Inferior parietal cortex (tissue), 1 donor: Measurements from ENCODE around the gene IGHMBP2.
"Not testable (repeated sequence)": the region's sequence is repeated elsewhere in the genome, so short reads cannot be mapped to it uniquely, and the experiment has no call there.

ENCODE experiments used
- DNase-seq: peaks from one replicate; pipeline ENCODE4 v3.0.0-alpha.2; 2016; ENCODE audit errors: extremely low spot score

IGHMBP2 gene

DNA sequence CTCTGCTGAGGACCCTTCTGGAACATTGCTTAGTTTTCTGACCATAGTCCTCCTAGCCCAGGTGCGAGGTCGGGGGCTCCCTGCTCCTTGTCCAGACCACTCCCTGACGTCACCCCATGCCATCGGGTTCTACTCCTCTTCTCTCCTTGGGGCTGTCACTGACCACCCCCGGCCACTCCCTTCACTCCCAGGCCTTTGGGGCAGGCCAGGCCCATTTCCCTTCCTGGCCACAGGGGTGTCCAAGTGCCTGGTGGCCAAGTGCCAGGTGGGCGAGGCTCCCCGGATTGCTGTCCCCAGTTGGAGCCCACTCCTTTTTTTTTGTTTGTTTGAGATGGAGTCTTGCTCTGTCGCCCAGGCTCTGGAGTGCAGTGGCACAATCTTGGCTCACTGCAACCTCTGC, 57.6 kb downstream of the IGHMBP2 start:
- no peak for DNase-seq

DNA sequence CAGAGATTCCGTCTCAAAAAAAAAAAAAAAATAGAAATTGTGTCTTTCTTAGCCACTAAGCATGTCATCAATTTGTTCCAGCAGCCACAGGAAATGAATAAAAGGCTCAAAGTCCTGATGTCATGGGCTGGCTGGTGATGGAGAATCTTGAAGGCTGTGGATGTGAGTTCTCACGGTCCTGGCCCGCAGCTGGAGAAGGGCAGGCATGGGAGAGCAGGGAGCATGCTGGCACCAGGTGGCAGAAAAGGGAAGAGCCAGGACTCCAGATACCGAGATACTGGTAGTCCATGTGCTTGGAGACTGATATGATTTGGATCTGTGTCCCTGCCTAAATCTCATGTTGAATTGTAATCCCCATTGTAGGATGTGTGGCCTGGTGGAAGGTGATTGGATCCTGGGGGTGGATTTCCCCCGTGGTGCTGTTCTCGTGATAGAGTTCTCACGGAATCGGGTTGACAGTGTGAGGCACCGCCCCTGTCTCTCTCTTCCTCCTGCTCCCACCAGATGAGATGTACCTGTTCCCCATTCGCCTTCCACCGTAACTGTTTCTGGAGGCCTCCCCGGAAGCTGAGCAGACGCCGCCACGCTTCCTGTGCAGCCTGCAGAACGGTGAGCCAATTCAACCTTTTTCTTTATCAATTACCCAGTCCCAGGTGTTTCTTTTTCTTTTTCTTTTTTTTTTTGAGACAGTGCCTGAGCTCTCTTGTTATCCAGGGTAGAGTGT, 59.0 kb downstream of the IGHMBP2 start:
- DNase-seq = no peak

DNA sequence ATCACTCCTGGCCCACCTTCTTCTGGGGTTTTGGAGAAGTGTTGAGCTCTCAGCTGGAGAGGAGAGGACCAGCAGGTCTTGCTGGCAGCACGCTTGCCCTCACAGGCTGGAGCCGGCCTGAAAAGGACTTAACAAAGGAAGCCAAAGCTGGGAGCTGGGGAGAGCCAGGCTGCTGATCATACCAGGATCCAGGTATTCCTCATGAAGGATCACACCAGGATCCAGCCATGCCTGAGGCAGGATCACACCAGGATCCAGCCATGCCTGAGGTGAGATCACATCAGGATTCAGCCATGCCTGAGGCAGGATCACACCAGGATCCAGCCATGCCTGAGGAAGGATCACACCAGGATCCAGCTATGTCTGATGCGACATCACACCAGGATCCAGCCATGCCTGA, 60.1 kb downstream of the IGHMBP2 start:
- no peak for DNase-seq

- no peak for DNase-seq
Observed at GRCh38 chr11:68965901-68966853, 62.5 kb downstream of the IGHMBP2 start.

DNA sequence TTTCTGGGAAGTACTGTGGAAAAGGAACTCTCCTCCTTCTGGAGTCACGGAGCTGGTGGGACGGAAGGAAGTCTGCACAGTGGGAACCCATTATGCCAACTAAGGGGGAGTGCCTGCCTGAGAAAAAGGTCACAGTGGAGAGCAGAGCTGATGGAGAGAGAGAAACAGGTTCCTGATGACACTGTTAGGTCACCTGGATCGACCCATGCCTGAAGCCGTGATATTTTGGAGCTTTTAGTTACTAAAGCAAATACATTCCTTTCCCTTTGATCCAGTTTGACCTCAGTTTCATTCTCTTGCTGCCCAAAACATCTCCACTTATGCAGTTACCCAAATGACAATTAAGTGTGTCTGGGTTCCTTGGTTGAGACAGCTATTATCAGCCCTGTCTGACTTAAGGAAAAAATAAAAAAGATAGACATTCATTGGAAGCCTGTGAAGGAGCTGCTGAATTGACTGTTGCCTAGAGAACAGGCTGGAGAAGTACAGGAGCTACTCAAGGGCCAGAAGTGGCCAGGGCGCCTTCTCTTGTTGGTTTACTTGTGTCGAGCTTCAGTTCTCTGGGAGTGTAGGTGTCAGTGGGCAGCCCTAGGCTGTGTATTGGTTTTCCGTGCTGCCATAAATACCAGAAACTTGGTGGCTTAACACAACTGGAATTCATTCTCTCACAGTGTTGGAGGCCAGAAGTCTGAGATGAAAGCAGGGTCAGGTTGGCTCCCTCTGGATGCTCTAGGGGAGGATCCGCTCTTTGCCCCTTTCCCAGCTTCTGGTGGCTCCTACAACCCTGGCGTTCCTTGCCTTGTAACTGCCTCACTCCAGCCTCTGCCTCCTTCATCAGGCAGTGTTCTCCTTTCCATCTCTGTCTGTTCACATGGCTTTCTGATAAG, 63.4 kb downstream of the IGHMBP2 start:
- no peak for DNase-seq

- no peak for DNase-seq
Observed at GRCh38 chr11:68968306-68969250, 64.9 kb downstream of the IGHMBP2 start.

DNA sequence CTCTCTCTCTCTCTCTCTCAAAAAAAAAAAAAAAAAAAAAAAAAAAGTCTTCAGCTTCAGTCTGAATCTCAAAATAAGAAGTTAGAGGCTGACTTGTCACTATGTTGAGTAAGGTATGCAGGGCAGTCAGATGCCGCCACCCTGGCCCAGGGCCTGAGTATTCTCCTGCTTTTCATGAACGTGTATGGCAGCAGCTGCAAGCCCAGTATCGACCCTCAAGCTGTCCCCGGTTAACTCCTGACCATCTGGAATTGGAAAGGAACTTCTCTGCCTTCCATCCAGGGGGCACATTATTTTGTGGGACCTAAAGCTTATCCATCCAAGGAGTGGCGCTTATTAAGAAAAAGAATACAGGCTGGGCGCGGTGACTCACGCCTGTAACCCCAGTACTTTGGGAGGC, 65.7 kb downstream of the IGHMBP2 start:
- DNase-seq = no peak

DNA sequence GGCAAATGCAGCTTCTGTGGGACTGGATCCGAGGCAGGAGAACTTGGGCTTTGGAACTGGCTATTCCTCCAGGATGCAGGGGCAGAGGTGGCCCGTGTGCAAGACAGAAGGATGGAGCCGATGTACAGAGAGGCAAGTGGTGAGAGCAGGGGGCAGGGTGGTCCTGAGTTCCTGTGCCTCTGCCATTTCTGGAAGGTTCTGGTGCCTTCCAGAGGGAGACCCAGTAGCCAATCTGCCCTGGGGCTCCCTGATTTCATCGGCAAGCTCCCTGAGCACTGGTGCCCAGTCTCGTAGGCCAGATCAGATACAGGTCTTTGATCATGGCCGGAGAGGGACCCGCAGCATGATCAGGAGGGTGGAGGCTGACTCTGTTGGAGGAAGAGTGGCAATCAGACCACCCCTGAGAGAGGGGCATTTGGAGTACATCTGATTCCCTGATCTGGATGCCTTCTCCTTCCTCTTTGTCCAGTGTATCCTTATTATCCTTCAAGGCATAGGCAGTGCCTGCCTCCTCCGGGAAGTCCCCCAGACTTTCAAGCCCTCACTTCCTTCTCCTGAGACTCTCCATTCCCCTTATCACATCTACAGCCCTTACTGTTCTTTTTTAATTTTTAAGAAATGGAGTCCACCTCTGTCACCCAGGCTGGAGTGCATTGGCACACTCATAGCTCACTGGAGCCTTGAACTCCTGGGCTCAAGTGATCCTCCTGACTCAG, 67.4 kb downstream of the IGHMBP2 start:
- no peak for DNase-seq

GRCh38 chr11:68973219-68973618, 69.5 kb downstream of the IGHMBP2 start:
- no peak for DNase-seq

DNA sequence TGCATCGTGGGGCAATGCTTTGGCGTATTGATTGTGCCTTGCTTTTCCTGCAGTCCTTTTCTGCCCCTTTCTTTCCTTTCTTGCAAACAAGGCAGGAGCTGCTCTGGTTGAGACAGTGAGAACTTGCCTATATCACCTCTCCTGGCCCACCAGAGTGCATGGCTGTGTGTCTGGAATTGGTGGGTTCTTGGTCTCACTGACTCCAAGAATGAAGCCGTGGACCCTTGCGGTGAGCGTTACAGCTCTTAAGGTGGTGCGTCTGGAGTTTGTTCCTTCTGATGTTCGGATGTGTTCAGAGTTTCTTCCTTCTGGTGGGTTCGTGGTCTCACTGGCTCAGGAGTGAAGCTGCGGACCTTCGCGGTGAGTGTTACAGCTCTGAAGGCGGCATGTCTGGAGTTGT, 70.0 kb downstream of the IGHMBP2 start:
- DNase-seq = not testable (repeated sequence)

DNA sequence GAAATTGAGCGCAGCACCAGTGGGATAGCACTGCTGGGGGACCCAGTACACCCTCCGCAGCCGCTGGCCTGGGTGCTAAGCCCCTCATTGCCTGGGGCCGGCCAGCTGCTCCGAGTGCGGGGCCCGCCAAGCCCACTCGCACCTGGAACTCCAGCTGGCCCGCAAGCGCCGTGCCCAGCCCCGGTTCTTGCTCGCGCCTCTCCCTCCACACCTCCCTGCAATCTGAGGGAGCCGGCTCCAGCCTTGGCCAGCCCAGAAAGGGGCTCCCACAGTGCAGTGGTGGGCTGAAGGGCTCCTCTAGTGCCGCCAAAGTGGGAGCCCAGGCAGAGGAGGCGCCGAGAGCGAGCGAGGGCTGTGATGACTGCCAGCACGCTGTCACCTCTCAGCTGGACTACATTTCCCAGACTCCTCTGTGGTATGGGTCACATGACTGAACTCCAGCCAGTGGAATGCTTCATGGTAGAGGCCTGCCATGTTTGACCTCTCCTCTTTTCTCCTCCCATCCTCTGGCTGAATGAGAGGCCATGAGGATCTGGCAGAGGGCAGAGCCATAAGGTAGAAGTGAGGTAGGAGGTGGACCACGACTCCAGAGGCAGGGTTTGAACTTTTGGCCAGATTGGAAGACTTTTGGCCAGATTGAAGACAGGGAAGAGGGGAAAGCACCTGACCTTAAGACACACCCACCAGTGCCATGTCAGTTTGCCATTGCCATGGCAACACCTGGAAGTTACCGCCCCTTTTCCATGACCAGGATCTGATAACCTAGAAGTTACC, 70.9 kb downstream of the IGHMBP2 start:
- DNase-seq = no peak

- no peak for DNase-seq
Observed at GRCh38 chr11:68976095-68976494, 72.4 kb downstream of the IGHMBP2 start.

DNA sequence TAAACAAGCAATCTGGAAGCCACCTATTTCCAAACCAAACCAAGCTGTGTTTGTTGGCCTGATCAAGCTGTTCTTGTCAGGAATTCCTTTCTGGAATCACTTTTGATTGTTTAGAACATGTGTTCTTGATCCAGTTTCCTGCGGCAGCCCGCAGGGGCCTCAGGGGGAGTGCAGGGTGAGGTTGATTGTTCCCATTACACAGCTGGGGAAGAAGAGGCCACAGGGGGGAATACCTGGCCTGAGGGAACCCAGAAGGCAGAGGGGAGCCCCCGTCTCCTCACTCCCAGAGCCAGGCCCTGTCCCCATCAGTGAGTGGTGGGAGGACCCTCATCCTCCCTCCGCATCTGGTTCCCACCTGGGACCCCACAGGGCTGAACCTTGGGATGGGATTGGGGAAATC, 72.9 kb downstream of the IGHMBP2 start:
- DNase-seq = no peak

DNA sequence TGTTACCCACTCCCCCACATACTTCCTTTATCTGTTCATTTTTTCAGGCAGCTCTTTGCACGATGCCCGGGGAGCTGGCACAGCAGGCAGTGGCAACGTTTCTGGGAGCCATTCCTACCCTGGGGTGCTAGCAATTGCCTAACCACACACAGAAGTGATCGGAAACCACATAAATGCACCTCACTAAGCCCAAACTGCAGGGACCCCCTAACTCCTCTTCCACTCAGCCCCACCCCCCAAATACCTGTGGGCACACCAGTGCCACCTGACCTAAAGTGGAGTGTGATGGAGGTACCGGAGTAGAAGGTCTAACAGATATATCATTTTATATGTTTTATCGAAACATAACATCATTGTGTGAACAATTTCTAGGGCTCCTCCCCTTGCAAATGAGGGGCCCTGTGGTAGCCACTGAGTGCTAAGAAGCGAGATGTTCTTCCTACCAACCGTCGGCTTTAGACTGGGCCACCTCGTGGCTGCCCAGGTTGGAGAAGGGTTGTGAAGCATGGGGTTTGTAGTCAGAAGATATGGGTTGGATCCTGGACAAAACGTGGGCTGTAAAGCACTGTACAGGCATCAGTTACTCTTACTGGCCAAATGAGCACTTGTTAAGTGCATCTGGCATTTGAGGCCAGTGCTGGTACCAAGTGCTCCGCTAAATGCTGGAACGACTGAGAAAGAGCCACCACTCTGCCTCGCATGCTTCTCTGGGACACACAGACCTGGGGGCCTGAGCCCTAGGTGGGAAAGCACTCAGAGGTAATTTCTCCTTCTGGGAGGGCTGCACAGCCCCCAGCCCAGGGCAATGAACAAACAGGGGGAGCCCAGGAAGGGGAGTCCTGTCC, 74.3 kb downstream of the IGHMBP2 start:
- DNase-seq = no peak

- no peak for DNase-seq
Observed at GRCh38 chr11:68978626-68978930, 74.9 kb downstream of the IGHMBP2 start.

- no peak for DNase-seq
Observed at GRCh38 chr11:68978931-68979594, 75.4 kb downstream of the IGHMBP2 start.

DNA sequence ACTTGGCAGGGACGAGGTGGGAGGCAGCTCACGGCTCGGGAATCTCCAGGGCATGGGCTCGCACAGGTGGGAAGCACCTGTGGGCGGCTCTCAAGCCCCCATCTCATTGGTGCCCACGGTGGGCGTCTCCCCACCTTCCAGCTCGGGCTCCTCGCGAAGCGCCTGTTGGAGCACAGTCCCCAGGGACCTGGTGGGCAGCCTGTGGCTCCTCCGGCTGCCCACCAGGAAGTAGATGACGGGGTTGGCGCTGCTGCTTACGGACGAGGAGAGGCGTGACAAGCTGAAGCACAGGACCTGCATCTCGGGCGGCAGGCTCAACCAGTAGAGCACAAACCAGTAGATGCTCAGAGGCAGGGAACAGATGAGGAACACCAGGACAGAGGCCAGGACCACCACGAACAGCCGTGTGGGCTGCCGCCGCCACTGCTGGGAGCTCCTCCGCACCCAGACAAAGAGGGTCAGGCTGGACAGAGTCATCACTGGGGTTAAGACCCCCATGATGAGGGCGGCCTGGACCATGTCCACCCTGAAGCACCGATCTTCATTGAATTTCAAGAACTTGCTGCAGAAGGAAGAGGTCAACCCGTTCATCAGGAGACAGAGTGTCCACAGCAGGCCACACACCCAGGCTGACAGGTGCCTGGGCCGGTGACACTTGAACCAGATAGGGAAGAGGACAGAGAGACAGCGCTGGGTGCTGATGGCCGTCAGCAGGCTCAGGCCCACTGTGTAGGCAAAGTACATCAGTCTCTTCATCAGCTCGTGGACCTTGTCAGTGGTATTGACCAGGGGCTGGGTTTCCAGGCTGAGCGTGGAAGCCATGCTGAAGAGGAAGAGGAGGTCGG, 76.5 kb downstream of the IGHMBP2 start:
- no peak for DNase-seq
